Esophagus squamous epithelium (tissue), 5 donors: ENCODE results near the gene EHD2. TPM values are rescaled to one million over a fixed set of nuclear protein-coding genes. Genes with fewer than 3 reads are reported as not detected.

Source experiments
- DNase-seq: peaks from one replicate; lab custom pipeline; 2025; lab: John Stamatoyannopoulos, UW
- H3K27ac ChIP-seq, 4 donors: fragments of 200-600 bp; sonication (generic); one replicate each; pipeline ENCODE4 v1.5.1; 2016 to 2019; ENCODE audit warnings: mild to moderate bottlenecking in 1 of 4
- H3K27me3 ChIP-seq, 4 donors: fragments of 200-600 bp; sonication (generic); 1 replicate in 3 of 4; 2 replicates in 1 of 4; pipeline versions ENCODE4 v1.5.1 to v1.6.0; 2017 to 2021; ENCODE audit warnings: antibody characterized with exemption in 1 of 4
- H3K36me3 ChIP-seq, 3 donors: fragments of 200-600 bp; sonication (generic); one replicate each; pipeline ENCODE4 v1.5.1; 2016 to 2019
- H3K4me1 ChIP-seq, 3 donors: fragments of 200-600 bp; sonication (generic); one replicate each; pipeline ENCODE4 v1.5.1; 2017 to 2019
- H3K4me3 ChIP-seq, 4 donors: fragments of 200-600 bp; sonication (generic); 1 replicate in 3 of 4; 2 replicates in 1 of 4; pipeline ENCODE4 v1.5.1; 2016 to 2019; ENCODE audit warnings: mild to moderate bottlenecking in 2 of 4, moderate library complexity in 1 of 4
- H3K9me3 ChIP-seq, 3 donors: fragments of 200-600 bp; sonication (generic); one replicate each; pipeline ENCODE4 v1.5.1; 2016 to 2019
- CTCF ChIP-seq, 6 experiments: fragments of 450-650 bp in 4 of 6; fragments of 200-600 bp in 2 of 6; sonication (generic) in 2 of 6; IDR thresholded peaks; one replicate each; pipeline ENCODE4 v1.5.1; 2016 to 2019; ENCODE audit warnings: antibody characterized with exemption in 6 of 6, mild to moderate bottlenecking in 4 of 6, moderate library complexity in 4 of 6
- POLR2A ChIP-seq, 4 donors: fragments of 450-650 bp; IDR thresholded peaks; one replicate each; pipeline ENCODE4 v1.6.1; 2017; ENCODE audit warnings: antibody characterized with exemption in 4 of 4, mild to moderate bottlenecking in 4 of 4, moderate library complexity in 3 of 4
- WGBS, 2 donors: methylation state at CpG; one replicate each; pipeline ENCODE4 v1.1.5; 2018; 5-methylcytosine and 5-hydroxymethylcytosine counted together
- intact Hi-C: fragments of 100-400 bp; cut with DNase I; formaldehyde crosslinking; loops from one replicate; pipeline ENCODE4 v1.15.0; 2022
- total RNA-seq, 4 donors: library from RNA; depleted of rRNA; stranded (reverse); fragments of >200 nt; gene quantifications; one replicate each; pipeline ENCODE4 v1.1.0, GENCODE V29; 2016
- donor health status: DM: yes; HTN: yes; CAD: no.

Gene EHD2
- total RNA-seq, 4 donors from 2014 or later: 34.8 to 50.7 (median 39.2) TPM

- WGBS, 2 donors: 82 to 85% methylated on average over 23 to 24 of the region's 26 CpGs
- Histone ChIP-seq H3K4me1 (peaks cover 0 to 6% (median 5%) of the 10 kb centered on the region in 3 donors), H3K27me3 (no peaks in the 10 kb centered on the region), H3K27ac (no peak overlapping the region), H3K36me3 (peaks cover 8 to 83% (median 14%) of the 10 kb centered on the region in 3 donors), H3K9me3 (no peaks in the 10 kb centered on the region), H3K4me3 (no peak overlapping the region)
- DNase-seq: no peak
- intact Hi-C loops: loop anchor here (5.0 kb wide), 1 partner anchor 258 kb away; no protein-coding TSS in a partner anchor
- TF ChIP-seq CTCF (IDR thresholded peaks at IDR 0.05) (no peak), POLR2A (IDR thresholded peaks at IDR 0.05) (no peak)
These were observed 17.5 kb upstream of the EHD2 start for GRCh38 chr19:47695533-47696262.

DNA sequence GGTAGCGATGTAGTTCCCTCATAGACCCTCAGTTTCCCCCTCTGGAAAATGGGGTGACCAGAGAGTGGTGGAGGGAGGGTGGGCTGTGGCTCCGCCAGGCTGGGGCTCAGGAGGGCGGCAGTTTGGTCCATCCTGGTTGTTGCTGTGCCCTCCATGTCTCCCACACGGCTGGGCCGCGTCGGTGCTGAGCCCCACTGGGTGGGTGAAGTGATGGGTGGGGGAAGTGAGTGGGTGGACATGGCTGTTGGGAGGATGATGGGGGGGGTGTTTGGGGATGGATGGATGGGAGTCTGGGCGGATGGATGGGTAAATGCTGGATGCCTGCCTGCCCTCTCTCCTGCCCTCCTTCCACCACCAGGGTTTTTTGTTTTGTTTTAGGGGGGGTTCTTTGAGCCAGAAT is 16.6 kb upstream of the EHD2 start:
- Histone ChIP-seq H3K9me3 (no peaks in the 10 kb centered on the region), H3K27me3 (no peaks in the 10 kb centered on the region), H3K4me1 (peaks cover 0 to 6% (median 5%) of the 10 kb centered on the region in 3 donors), H3K36me3 (peaks cover 16 to 83% (median 22%) of the 10 kb centered on the region in 3 donors), H3K4me3 (no peak overlapping the region), H3K27ac (no peak overlapping the region)
- no peak for TF ChIP-seq CTCF (IDR thresholded peaks at IDR 0.05)
- no peak for TF ChIP-seq POLR2A (IDR thresholded peaks at IDR 0.05)
- intact Hi-C loops: loop anchor here (5.0 kb wide), 1 partner anchor 259 kb away; no protein-coding TSS in a partner anchor
- WGBS, 2 donors: 100% methylated on average over 1 of the region's 8 CpGs; no CpG with 5 or more reads in 1 of the 2 donors
- DNase-seq: no peak

GRCh38 chr19:47697863-47698609 is 15.2 kb upstream of the EHD2 start:
- peaks cover 24 to 83% (median 31%) of the 10 kb centered on the region in 3 donors for H3K36me3 ChIP-seq
- WGBS, 2 donors: 26 to 30% methylated on average over 11 to 12 of the region's 21 CpGs
- DNase-seq: no peak
- peaks cover 0 to 11% (median 5%) of the 10 kb centered on the region in 3 donors for H3K4me1 ChIP-seq
- H3K27me3 ChIP-seq: no peaks in the 10 kb centered on the region
- no peak overlapping the region for H3K4me3 ChIP-seq
- TF ChIP-seq POLR2A (IDR thresholded peaks at IDR 0.05) (no peak), CTCF (IDR thresholded peaks at IDR 0.05) (peak; percentile 89 to 99 (median 96))
- peak overlapping the region; percentile 20 to 76 (median 60) for H3K27ac ChIP-seq
- intact Hi-C loops: loop anchor here (2.0 to 5.0 kb wide), 2 partner anchors 181 to 261 kb away; no protein-coding TSS in a partner anchor
- H3K9me3 ChIP-seq: no peaks in the 10 kb centered on the region

GRCh38 chr19:47698631-47699359 is 14.4 kb upstream of the EHD2 start:
- no peak for DNase-seq
- Histone ChIP-seq H3K4me3 (no peak overlapping the region), H3K9me3 (no peaks in the 10 kb centered on the region), H3K36me3 (peaks cover 24 to 84% (median 31%) of the 10 kb centered on the region in 3 donors), H3K27ac (peak overlapping the region in 2 of 4 donors; percentile 20 to 68), H3K4me1 (peaks cover 0 to 19% (median 5%) of the 10 kb centered on the region in 3 donors), H3K27me3 (no peaks in the 10 kb centered on the region)
- 85% methylated on average over 10 to 19 of the region's 46 CpGs for WGBS, 2 donors
- intact Hi-C loops: loop anchor here (2.0 to 5.0 kb wide), 2 partner anchors 182 to 261 kb away; no protein-coding TSS in a partner anchor
- TF ChIP-seq CTCF (IDR thresholded peaks at IDR 0.05): no peak
- TF ChIP-seq POLR2A (IDR thresholded peaks at IDR 0.05): no peak
